GM12878 (cell line): ENCODE results near the gene TXNRD1.

Source experiments
- ATF3 ChIP-seq: IDR thresholded peaks from 2 replicates; pipeline ENCODE4 v1.6.1; 2011; ENCODE audit warnings: low read depth, mild to moderate bottlenecking, low read length, moderate library complexity, borderline replicate concordance; ENCODE audit errors: extremely low read depth
- BHLHE40 ChIP-seq, 2 experiments: fragments of 450-650 bp in 1 of 2; IDR thresholded peaks; 2 replicates each; pipeline ENCODE4 v1.6.1; 2011 to 2017; ENCODE audit warnings: low read depth in 2 of 2, borderline replicate concordance in 1 of 2, improper control_type of control experiment in 1 of 2, low read length in 1 of 2, mild to moderate bottlenecking in 1 of 2
- CTCF ChIP-seq, 3 experiments: IDR thresholded peaks in 2 of 3; conservative IDR thresholded peaks in 1 of 3; 2 replicates each; pipeline ENCODE4 v1.5.1; 2011; ENCODE audit warnings: low read depth in 3 of 3, low read length in 3 of 3, mild to moderate bottlenecking in 3 of 3, control low read depth in 2 of 3, moderate library complexity in 2 of 3, inconsistent platforms in 1 of 3, mixed read lengths in 1 of 3; ENCODE audit not compliant: control insufficient read depth in 2 of 3, insufficient read depth in 1 of 3; ENCODE audit errors: extremely low read depth in 1 of 3
- EZH2 ChIP-seq: IDR thresholded peaks from 2 replicates; pipeline ENCODE4 v1.6.1; 2012; ENCODE audit warnings: low read depth, mild to moderate bottlenecking, control low read depth, inconsistent platforms, low read length, borderline replicate concordance; ENCODE audit not compliant: control insufficient read depth
- MXI1 ChIP-seq: fragments of 150-350 bp; IDR thresholded peaks from 2 replicates; pipeline ENCODE4 v1.6.1; 2011; ENCODE audit warnings: low read depth, mild to moderate bottlenecking, inconsistent platforms, low read length, improper control_type of control experiment
- MYC ChIP-seq: IDR thresholded peaks from 2 replicates; pipeline ENCODE4 v1.6.1; 2011; ENCODE audit warnings: mild to moderate bottlenecking, low read length, moderate library complexity, inconsistent platforms; ENCODE audit not compliant: insufficient read depth, insufficient replicate concordance, insufficient read length, severe bottlenecking
- NR2C1 ChIP-seq: fragments of 450-650 bp; IDR thresholded peaks from 2 replicates; pipeline ENCODE4 v1.6.1; 2017; ENCODE audit warnings: antibody characterized with exemption, mild to moderate bottlenecking, moderate library complexity
- NRF1 ChIP-seq: conservative IDR thresholded peaks from 2 replicates; pipeline ENCODE4 v1.6.1; 2011; ENCODE audit warnings: mild to moderate bottlenecking, low read depth, low read length, improper control_type of control experiment
- POLR2A ChIP-seq: IDR thresholded peaks from 2 replicates; pipeline ENCODE4 v1.6.1; 2011; ENCODE audit warnings: low read depth, mild to moderate bottlenecking, low read length
- POLR2AphosphoS5 ChIP-seq: IDR thresholded peaks from 2 replicates; pipeline ENCODE4 v1.6.1; 2011; ENCODE audit warnings: mild to moderate bottlenecking, low read length, inconsistent platforms
- SMC3 ChIP-seq: IDR thresholded peaks from 2 replicates; pipeline ENCODE4 v1.6.1; 2011; ENCODE audit warnings: low read length, improper control_type of control experiment, borderline replicate concordance
- TF ChIP-seq, protein P1 (sequence below): fragments of 450-650 bp; IDR thresholded peaks from 2 replicates; pipeline ENCODE4 v1.6.1; 2017; ENCODE audit warnings: antibody characterized with exemption, mild to moderate bottlenecking, moderate library complexity
- TF ChIP-seq, protein P2 (sequence below): IDR thresholded peaks from 2 replicates; pipeline ENCODE4 v1.6.1; 2012; ENCODE audit warnings: mild to moderate bottlenecking, low read depth, low read length

- TF ChIP-seq SMC3 (no peak), CTCF (IDR thresholded peaks at IDR 0.05 in 2 of 3, conservative IDR thresholded peaks at IDR 0.05 in 1 of 3; ENCODE audit: control insufficient read depth in 2 of 3, extremely low read depth in 1 of 3, insufficient read depth in 1 of 3, low read depth in 3 of 3, low read length in 3 of 3) (no peak), MYC (no peak), POLR2AphosphoS5 (no peak), NRF1 (no peak), ATF3 (no peak), EZH2 (no peak), MXI1 (no peak), BHLHE40 (IDR thresholded peaks at IDR 0.05; ENCODE audit: borderline replicate concordance in 1 of 2, low read depth in 2 of 2, low read length in 1 of 2) (no peak), POLR2A (no peak), NR2C1 (no peak)
- TF ChIP-seq, protein P1, sequence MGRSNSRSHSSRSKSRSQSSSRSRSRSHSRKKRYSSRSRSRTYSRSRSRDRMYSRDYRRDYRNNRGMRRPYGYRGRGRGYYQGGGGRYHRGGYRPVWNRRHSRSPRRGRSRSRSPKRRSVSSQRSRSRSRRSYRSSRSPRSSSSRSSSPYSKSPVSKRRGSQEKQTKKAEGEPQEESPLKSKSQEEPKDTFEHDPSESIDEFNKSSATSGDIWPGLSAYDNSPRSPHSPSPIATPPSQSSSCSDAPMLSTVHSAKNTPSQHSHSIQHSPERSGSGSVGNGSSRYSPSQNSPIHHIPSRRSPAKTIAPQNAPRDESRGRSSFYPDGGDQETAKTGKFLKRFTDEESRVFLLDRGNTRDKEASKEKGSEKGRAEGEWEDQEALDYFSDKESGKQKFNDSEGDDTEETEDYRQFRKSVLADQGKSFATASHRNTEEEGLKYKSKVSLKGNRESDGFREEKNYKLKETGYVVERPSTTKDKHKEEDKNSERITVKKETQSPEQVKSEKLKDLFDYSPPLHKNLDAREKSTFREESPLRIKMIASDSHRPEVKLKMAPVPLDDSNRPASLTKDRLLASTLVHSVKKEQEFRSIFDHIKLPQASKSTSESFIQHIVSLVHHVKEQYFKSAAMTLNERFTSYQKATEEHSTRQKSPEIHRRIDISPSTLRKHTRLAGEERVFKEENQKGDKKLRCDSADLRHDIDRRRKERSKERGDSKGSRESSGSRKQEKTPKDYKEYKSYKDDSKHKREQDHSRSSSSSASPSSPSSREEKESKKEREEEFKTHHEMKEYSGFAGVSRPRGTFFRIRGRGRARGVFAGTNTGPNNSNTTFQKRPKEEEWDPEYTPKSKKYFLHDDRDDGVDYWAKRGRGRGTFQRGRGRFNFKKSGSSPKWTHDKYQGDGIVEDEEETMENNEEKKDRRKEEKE, result no peak
- TF ChIP-seq, protein P2, sequence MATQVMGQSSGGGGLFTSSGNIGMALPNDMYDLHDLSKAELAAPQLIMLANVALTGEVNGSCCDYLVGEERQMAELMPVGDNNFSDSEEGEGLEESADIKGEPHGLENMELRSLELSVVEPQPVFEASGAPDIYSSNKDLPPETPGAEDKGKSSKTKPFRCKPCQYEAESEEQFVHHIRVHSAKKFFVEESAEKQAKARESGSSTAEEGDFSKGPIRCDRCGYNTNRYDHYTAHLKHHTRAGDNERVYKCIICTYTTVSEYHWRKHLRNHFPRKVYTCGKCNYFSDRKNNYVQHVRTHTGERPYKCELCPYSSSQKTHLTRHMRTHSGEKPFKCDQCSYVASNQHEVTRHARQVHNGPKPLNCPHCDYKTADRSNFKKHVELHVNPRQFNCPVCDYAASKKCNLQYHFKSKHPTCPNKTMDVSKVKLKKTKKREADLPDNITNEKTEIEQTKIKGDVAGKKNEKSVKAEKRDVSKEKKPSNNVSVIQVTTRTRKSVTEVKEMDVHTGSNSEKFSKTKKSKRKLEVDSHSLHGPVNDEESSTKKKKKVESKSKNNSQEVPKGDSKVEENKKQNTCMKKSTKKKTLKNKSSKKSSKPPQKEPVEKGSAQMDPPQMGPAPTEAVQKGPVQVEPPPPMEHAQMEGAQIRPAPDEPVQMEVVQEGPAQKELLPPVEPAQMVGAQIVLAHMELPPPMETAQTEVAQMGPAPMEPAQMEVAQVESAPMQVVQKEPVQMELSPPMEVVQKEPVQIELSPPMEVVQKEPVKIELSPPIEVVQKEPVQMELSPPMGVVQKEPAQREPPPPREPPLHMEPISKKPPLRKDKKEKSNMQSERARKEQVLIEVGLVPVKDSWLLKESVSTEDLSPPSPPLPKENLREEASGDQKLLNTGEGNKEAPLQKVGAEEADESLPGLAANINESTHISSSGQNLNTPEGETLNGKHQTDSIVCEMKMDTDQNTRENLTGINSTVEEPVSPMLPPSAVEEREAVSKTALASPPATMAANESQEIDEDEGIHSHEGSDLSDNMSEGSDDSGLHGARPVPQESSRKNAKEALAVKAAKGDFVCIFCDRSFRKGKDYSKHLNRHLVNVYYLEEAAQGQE, result no peak
Observed at GRCh38 chr12:104204690-104205480, 10.7 kb upstream of the TXNRD1 start.
